HG02981 (cell line): Measurements from ENCODE around the gene ACAD10.

Source experiments
- ATAC-seq: cut with Tn5 transposase; IDR thresholded peaks from one replicate; pipeline ENCODE4 v1.9.1; 2021; ENCODE audit warnings: mild to moderate bottlenecking, moderate library complexity; ENCODE audit not compliant: unreplicated experiment

ACAD10 gene

DNA sequence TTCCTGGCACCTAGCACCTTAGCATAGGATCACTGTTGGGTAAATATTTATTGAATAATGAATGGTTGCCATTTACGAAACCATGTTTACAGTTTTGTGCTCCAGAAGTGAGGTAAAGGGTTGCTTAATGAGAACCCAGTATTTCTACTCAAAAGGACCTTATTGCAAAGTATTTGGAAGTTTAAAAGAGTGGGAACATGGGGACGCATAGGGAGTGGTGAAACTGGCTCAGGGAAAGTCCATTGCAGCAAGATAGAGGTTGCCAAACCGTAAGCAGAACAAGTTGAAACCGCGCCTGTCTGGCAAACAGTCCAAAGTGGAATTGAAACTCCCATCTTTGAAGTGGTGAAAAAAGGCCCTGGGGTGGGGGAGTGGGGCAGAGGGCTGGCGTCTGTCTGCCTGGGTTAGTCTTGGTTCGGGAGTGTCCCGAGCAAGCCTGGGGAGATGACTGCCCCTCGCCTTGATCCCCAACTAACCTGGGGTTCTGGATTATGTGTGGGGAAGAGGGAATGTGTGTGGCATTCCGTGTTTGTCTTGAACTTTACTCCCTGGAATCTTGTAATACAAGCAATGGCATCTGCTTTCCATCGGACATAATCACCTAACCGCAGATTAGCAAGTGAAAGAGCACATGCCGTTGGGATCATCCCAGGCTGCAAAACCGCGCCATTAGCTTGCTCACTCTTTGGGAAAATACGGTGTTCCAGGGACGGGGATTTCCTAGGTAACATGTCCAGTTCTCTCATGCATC is 88.1 kb downstream of the ACAD10 start:
- no peak for ATAC-seq

DNA sequence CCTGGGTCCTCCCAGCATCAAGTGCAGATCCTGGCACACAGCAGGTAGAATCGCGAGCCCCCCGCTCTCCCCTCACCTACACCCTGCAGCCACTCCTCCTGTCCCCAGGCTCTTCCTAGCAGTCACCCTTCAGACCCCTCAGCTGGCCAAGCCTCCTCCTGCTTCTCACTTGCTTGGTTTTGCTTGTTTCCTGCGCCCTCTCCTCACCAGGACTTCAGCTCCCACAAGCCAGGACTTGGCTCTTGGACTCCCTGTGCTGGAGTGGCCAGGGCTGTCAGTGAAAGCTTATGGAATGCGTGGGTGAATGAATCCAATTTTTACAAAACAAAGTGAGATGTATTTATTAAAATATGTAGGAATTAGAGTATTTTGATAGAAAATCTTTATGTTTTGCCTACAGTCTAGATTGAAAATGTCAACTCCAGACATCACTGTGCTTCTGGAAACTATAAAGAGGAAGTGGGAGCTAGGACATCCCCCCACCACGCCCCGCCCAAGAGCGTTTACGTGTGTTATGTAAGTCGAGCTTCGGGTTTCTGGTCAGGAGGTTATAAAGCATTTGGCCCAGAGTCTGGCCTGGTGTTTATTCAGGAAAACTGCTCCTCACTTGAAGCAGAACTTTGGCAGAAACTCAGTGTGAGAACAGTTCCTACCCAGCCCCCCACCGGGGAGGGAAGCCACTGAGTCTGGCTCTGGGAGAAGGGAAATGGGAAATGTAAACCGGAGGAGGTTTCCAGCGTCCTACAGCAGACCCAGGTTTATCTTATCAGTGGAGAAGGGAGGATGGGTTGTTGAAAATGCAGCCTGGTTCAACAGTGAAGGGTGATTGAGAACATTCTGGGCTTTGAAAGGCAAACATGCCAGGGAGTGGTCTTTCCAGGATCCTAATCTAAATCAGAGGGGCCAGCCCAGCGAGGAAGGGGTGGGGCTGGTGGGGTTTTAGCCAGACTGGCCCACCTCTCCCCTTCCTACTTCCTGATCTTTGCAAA is 89.6 kb downstream of the ACAD10 start:
- ATAC-seq = peak; percentile 63

DNA sequence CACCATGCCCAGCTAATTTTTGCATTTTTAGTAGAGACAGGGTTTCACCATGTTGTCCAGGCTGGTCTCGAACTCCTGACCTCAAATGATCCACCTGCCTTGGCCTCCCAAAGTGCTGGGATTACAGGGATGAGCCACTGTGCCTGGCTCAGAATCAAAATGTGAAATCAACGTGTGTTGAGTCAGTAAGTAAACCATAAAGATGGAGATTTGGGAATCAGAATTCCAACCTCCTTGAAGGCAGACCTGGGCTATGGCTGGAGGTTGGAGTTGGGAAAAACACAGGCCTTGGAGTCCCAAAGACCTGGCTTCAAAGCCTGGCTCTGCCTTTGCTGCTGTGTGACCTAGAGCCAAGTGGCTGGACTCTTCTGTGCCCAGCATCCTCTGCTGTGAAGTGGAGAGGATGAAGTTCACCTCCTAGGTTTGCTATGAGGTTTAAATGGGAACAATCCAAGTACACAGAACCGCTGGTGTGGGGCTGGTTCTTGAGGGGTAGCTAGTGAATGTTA is 91.0 kb downstream of the ACAD10 start:
- ATAC-seq = no peak

DNA sequence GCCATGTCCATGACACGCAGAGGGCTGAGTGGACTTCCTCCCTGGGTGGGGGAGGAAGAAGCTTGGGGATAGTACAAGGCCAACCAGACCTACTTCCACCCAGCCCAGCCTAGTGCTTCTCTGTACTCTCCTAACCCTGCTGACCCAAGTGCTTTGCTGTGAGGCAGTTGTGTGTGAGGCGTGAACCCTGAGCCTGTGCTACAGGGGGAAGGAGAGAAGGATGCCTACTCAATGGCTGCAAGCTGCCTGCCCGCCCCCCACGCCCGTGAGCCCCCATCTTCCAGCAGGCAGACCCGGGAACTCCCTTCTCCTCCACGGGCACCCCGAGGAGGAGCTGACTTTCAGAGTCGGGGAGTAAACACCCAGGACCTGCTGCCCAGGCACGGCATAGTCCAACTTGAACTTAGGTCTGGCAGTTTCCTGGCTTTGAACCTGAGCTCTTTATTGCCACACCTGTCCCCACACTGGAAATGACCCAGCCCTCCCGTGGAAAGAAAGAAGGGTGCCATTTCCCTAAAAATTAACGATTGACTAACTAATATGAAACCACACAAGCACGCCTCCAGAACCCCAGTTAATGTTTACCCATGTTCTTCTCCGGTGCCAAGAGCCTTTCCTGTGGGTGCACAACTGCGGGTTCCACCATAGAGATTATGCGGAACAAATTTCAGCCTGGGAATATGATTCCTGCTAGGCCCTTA is 91.6 kb downstream of the ACAD10 start:
- ATAC-seq = no peak

DNA sequence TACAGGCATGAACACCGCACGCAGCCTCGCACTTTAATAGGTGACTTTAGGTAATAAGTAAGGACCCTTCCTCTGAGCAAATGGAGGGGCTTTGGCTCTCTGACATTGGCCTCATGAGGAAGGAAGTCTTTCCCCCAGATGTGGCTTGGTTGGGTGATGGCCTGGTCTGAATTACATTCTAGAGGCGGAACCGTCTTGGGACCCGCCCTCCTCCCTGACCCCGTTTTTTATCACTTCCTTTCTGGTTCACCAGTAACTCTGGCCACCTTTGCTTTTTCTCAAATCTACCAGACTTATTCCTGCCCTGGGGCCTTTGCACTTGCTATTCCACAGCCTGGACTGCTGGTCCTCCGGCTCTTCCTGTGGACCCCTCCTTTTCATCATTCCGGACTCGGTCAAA is 94.3 kb downstream of the ACAD10 start:
- no peak for ATAC-seq

DNA sequence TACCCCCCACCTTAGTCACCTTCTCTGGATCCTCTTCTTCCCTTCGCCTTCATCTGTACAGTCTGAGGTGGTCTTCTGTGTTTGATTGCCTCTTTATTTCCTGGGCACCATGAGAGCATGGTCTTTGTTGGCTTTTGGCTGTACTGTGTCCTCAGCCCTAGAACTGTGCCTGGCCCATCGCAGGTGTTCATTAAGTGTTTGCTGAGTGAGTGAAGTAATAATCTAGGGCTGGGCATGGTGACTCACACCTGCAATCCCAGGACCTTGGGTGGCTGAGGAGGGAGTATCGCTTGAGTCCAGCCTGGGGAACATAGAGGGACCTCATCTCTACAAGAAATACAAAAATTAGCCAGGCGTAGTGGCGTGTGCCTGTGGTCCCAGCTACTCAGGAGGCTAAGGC is 94.8 kb downstream of the ACAD10 start:
- ATAC-seq = no peak

DNA sequence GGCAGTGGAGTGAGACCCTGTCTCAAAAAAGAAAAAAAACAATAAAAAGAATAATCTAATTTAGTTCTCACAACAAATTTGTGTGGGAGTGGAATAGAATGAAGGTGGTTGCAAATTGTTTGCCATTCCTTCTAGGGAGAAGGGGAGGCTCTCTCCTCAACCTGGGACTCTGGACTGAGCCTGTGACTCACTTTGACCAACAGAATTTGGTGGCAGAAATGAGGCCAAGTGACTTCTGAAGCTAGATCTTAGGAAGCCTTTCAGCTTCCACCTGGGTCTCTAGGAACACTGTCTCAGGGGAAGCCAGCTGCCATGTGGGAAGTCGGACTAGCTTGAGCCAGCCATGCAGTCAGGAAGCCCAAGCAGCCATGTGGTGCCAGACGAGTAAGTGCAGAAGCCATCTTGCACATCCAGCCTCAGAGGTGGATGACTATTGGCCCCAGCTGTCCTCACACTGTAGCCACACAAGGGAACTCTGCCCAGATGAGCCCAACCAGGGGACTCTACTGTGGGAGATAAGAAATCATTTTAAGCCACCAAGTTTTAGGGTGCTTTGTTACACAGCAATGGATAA is 95.3 kb downstream of the ACAD10 start:
- no peak for ATAC-seq

DNA sequence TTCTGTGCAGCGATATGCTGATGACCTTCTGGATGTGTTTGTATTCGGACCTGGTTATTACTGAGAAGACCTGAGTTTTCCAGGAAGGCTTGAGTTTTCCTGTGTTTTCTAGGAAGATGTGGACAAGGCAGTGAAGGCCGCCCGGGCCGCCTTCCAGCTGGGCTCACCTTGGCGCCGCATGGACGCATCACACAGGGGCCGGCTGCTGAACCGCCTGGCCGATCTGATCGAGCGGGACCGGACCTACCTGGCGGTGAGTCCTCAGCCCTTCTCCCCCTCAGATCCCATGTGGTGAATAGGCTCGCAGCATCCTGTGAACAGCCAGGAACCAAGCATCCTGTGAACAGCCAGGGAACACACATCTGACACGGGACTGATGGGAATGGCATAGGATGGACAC is 97.2 kb downstream of the ACAD10 start:
- ATAC-seq = no peak

DNA sequence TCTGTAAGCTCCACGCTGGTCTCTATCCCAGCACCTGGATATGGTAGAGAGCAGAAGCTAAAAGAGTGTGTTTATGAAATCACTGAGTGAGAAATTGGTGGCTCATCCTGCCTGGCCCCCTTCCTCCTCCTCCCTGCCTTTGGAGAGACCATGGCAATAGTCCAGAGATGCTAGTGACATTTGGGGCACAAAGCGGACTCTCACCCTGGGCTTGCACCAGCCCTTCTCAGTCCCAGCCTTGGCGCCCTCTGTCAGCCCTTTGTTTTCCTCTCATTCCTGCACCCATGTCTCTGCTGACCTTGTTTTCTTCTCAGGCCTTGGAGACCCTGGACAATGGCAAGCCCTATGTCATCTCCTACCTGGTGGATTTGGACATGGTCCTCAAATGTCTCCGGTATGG is 99.1 kb downstream of the ACAD10 start:
- no peak for ATAC-seq

DNA sequence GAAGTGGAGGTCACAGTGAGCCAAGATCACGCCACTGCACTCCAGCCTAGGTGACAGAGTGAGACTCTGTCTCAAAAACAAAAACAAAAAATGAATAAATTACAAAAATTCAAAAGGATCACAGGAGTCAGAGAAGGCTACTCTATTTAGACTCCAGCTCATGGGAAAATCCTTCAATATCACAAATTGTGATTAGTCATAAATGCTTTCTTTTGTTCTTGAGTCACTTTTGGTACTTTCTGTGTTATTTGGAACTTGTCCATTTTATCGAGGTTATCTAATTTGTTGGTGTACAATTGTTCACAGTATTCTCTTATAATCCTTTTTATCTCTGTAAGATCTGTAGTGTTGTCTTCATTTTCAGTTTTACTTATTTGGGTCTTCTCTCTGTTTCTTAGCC is 99.8 kb downstream of the ACAD10 start:
- no peak for ATAC-seq

DNA sequence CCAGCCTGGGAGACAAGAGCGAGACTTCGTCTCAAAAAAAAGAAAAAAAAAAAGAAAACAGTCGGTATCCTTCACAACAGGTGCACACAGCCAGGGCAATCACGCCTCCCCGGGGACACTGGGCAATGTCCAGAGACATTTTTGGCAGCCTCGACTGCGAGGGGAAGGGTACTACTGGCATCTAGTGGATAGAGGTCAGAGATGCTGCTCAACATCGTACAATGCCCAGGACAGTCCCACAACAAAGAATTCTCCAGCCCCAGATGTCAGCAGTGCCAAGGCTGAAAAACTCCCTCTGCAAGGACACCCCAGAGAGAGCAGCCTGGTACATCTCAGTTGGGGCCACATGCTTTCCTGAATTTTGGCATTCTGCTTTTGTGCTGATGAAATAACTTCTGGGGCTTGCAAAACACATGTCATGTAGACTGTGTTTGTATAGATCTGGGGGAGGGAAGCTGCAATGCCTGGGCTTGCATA is 102.4 kb downstream of the ACAD10 start:
- ATAC-seq = no peak

DNA sequence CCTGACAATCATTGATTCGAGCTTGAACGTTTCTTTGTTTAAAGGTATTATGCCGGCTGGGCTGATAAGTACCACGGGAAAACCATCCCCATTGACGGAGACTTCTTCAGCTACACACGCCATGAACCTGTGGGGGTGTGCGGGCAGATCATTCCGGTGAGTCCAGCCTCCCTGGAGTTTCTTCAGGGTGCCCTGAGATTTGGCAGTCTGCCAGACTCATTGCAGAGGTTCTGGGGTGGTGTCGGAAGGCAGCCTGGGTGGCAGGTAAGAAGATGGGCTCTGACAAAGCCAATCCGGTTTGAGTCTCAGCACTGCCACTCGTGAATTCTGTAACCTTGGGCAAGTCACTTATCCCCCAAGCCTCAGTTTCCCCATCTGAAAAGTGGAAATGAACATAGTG is 103.9 kb downstream of the ACAD10 start:
- ATAC-seq = no peak

DNA sequence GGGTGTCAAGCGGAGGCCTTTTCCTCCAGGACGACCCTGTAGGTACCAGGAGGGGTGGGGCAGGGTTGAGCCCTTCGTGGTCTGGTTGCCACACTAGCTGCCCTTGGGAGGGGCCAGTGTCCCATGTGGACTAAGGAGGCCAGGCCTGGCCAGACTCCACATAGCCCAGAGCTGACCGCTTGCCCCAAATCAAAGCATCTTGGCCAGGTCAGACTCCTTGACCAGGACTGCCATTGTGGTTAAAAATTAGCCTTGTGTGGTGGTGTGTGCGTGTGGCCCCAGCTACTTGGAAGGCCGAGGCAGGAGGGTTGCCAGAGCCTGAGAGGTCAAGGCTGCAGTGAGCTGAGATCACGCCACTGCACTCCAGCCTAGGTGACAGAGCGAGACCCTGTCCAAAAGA is 105.7 kb downstream of the ACAD10 start:
- no peak for ATAC-seq

DNA sequence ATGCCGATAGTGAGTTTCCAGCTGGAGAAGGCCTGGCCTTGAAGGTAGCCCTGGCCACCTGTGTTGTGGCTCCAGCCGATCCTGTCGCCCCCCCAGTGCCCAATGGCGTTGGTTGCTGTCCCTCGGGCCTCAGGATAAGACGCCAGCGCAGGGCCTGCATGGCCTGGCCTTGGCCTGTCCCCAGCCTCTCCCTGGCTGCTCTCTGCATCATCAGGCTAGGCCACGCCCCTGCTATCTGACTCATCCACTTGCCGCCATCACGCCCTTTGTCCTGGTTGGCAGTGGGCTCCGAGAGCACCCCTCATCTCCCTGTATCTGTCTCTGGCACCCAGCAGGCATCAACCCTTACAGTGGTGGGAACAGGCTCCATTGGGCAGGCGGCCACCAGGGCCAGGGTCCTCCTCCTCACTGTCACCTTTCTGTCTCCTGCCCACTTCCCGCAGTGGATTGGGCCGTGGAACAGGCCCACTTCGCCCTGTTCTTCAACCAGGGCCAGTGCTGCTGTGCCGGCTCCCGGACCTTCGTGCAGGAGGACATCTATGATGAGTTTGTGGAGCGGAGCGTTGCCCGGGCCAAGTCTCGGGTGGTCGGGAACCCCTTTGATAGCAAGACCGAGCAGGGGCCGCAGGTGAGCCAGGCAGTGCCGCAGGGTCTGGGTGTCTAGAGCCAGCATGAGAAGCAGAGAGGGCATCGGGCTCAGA is 106.5 kb downstream of the ACAD10 start:
- ATAC-seq = no peak

DNA sequence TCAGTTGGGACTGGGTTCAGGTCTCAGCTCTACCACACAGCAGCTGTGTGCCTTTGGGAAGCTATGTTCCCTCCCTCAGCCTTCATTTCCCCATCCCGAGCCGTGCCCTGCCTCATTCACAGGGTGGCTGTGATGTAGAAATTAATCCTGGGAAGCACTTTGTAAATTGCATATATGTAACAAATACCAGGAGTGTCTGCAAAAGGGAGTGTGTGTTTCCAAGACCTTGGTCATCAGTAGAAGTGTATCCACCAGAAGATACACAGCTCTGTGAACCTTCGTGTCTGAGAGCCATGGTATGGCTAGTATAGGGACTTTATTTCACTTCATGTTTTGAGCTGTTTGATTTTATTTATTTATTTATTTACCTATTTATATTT is 107.0 kb downstream of the ACAD10 start:
- ATAC-seq = no peak

DNA sequence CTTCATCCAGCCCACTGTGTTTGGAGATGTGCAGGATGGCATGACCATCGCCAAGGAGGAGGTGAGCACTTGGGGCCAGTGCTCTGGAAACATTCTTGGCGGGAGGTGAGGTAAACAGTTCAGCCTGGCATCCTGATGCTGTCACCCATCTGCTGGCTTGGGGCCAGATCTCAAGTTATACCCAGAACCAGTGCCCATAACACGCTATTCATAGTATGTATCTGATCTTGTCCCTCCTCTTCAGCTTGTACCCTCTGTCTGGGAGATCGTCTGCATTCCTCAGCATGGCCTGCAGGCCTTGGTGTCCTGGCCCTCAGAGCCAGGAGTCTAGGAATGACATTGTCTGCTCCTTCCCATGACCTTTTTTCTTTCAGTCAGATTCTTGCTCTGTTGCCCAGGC is 112.3 kb downstream of the ACAD10 start:
- no peak for ATAC-seq

DNA sequence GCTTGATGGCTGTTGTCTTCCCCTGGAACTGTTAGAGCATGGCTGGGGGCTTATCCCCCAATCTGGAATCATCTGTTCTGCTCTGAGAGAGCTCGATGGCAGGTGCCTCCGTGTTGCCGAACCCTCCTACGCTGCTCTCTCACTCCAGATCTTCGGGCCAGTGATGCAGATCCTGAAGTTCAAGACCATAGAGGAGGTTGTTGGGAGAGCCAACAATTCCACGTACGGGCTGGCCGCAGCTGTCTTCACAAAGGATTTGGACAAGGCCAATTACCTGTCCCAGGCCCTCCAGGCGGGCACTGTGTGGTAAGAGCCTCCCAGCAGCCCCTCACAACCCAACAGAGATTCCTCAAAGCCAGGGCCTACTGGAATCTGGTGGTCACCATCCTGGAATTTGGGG is 113.9 kb downstream of the ACAD10 start:
- no peak for ATAC-seq

DNA sequence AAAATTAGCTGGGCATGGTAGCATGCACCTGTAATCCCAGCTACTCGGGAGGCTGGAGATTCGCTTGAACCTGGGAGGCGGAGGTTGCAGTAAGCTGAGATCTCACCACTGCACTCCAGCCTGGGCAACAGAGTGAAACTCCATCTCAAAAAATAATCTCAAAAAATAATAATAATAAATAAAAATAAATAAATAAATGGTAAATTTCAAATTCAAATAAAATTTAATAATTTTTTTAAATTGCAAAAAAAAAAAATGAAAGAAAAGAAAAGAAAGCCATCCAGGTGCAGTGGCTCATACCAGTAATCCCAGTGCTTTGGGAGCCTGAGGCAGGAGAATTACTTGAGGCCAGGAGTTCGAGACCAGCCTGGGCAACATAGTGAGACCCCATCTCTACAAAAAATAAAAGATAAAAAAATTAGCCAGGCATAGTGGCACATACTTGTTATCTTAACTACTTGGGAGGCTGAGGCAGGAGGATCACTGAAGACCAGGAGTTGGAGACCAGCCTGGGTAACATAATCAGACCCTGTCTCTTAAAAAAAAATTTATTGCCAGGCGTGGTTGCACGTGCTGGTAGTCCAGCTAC is 117.3 kb downstream of the ACAD10 start:
- no peak for ATAC-seq

DNA sequence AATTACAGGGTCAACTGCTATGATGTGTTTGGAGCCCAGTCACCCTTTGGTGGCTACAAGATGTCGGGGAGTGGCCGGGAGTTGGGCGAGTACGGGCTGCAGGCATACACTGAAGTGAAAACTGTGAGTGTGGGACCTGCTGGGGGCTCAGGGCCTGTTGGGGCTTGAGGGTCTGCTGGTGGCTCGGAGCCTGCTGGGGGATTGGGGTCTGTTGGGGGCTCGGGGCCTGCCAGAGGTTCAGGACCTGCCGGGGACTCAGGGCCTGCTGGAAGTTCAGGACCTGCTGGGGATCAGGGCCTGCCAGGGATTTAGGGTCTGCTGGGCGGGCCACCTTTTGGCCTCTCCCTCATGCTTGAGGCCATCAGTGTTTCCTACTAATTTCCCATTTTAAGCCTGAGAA is 118.0 kb downstream of the ACAD10 start:
- no peak for ATAC-seq

DNA sequence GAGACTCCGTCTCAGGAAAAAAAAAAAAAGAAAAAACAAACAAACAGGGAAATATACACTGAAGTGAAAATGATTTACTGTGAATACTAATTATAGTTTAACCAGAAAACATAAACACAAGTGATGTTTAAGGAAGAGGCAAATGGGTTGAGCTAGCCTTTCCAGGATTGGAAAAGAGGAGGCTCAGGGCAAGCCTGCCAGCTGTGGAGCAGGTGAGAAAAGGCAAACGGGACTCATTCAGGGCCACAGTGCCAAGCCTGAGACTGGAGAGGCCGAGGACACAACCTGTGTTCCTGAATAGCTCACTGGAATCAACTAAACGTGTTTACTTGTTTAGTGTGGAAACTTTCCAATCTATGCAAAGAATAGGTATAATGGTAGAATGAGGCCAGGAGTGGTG is 120.5 kb downstream of the ACAD10 start:
- no peak for ATAC-seq
